Measurements from ENCODE around the gene AKAIN1.

- TF ChIP-seq SUZ12 (IDR thresholded peaks at IDR 0.05; ENCODE audit: extremely low read depth, insufficient read depth, insufficient read length) (no peak), YY1 (IDR thresholded peaks at IDR 0.05; ENCODE audit: insufficient read depth, insufficient read length) (no peak), ZNF274 (IDR thresholded peaks at IDR 0.05; ENCODE audit: low read depth, low read length) (no peak)
Observed at GRCh38 chr18:5173646-5174045, 23.4 kb downstream of the AKAIN1 start.
